ENCODE measurements around the gene SIK2. TPM values are rescaled to one million over a fixed set of nuclear protein-coding genes. Genes with fewer than 3 reads are reported as not detected.

SIK2 gene
- total RNA-seq, 1 donor from 2014 or later = 19.0 TPM

GRCh38 chr11:111736621-111737443 is 134.6 kb downstream of the SIK2 start:
- TF ChIP-seq CTCF (IDR thresholded peaks at IDR 0.05) = no peak
- H3K9me3 Mint-ChIP-seq (ENCODE audit: unreplicated experiment) = no peaks in the 10 kb centered on the region
- H3K4me3 Mint-ChIP-seq (ENCODE audit: unreplicated experiment) = no peak overlapping the region
- no peak for DNase-seq (ENCODE audit: extremely low spot score, unreplicated experiment)
- H3K4me1 Mint-ChIP-seq (ENCODE audit: unreplicated experiment) = peaks cover 60% of the 10 kb centered on the region
- H3K27me3 Mint-ChIP-seq (ENCODE audit: unreplicated experiment) = no peaks in the 10 kb centered on the region
- H3K36me3 Mint-ChIP-seq (ENCODE audit: unreplicated experiment) = peaks cover 20% of the 10 kb centered on the region
- H3K27ac Mint-ChIP-seq (ENCODE audit: unreplicated experiment) = peak overlapping the region; percentile 100

- DNase-seq (ENCODE audit: extremely low spot score, unreplicated experiment) = no peak
- Mint-ChIP-seq H3K4me3 (ENCODE audit: unreplicated experiment) (no peak overlapping the region), H3K4me1 (ENCODE audit: unreplicated experiment) (peaks cover 54% of the 10 kb centered on the region), H3K36me3 (ENCODE audit: unreplicated experiment) (peaks cover 26% of the 10 kb centered on the region), H3K27me3 (ENCODE audit: unreplicated experiment) (no peaks in the 10 kb centered on the region), H3K9me3 (ENCODE audit: unreplicated experiment) (no peaks in the 10 kb centered on the region), H3K27ac (ENCODE audit: unreplicated experiment) (peak overlapping the region; percentile 100)
- TF ChIP-seq CTCF (IDR thresholded peaks at IDR 0.05) = no peak
These were observed 135.4 kb downstream of the SIK2 start for GRCh38 chr11:111737444-111738210.

GRCh38 chr11:111739299-111739698 is 137.1 kb downstream of the SIK2 start:
- H3K9me3 Mint-ChIP-seq (ENCODE audit: unreplicated experiment) = no peaks in the 10 kb centered on the region
- no peak for DNase-seq (ENCODE audit: extremely low spot score, unreplicated experiment)
- no peak overlapping the region for H3K4me3 Mint-ChIP-seq (ENCODE audit: unreplicated experiment)
- H3K4me1 Mint-ChIP-seq (ENCODE audit: unreplicated experiment) = peaks cover 46% of the 10 kb centered on the region
- H3K36me3 Mint-ChIP-seq (ENCODE audit: unreplicated experiment) = peaks cover 37% of the 10 kb centered on the region
- H3K27ac Mint-ChIP-seq (ENCODE audit: unreplicated experiment) = no peak overlapping the region
- H3K27me3 Mint-ChIP-seq (ENCODE audit: unreplicated experiment) = no peaks in the 10 kb centered on the region
- TF ChIP-seq CTCF (IDR thresholded peaks at IDR 0.05) = no peak

- TF ChIP-seq CTCF (IDR thresholded peaks at IDR 0.05) = no peak
- peaks cover 41% of the 10 kb centered on the region for H3K4me1 Mint-ChIP-seq (ENCODE audit: unreplicated experiment)
- H3K27ac Mint-ChIP-seq (ENCODE audit: unreplicated experiment) = peak overlapping the region; percentile 16
- peaks cover 48% of the 10 kb centered on the region for H3K36me3 Mint-ChIP-seq (ENCODE audit: unreplicated experiment)
- H3K9me3 Mint-ChIP-seq (ENCODE audit: unreplicated experiment) = no peaks in the 10 kb centered on the region
- H3K4me3 Mint-ChIP-seq (ENCODE audit: unreplicated experiment) = no peak overlapping the region
- no peak for DNase-seq (ENCODE audit: extremely low spot score, unreplicated experiment)
- no peaks in the 10 kb centered on the region for H3K27me3 Mint-ChIP-seq (ENCODE audit: unreplicated experiment)
These were observed 139.5 kb downstream of the SIK2 start for GRCh38 chr11:111741751-111742150.

- H3K4me1 Mint-ChIP-seq (ENCODE audit: unreplicated experiment) = peaks cover 24% of the 10 kb centered on the region
- H3K36me3 Mint-ChIP-seq (ENCODE audit: unreplicated experiment) = peaks cover 57% of the 10 kb centered on the region
- H3K9me3 Mint-ChIP-seq (ENCODE audit: unreplicated experiment) = no peaks in the 10 kb centered on the region
- no peak for DNase-seq (ENCODE audit: extremely low spot score, unreplicated experiment)
- H3K27ac Mint-ChIP-seq (ENCODE audit: unreplicated experiment) = no peak overlapping the region
- no peak for TF ChIP-seq CTCF (IDR thresholded peaks at IDR 0.05)
- no peak overlapping the region for H3K4me3 Mint-ChIP-seq (ENCODE audit: unreplicated experiment)
- H3K27me3 Mint-ChIP-seq (ENCODE audit: unreplicated experiment) = no peaks in the 10 kb centered on the region
These were observed 141.5 kb downstream of the SIK2 start for GRCh38 chr11:111743700-111744099.
